IPS-18c (cell line): ENCODE data around the gene CHDH.

Experiments used
- H3K4me3 ChIP-seq: 2 replicates; pipeline ENCODE4 v1.7.0; 2013; ENCODE audit warnings: low read depth, mild to moderate bottlenecking, low read length, moderate library complexity; ENCODE audit not compliant: insufficient read depth
- H3K9me3 ChIP-seq: one replicate; pipeline ENCODE4 v1.6.1; 2013; ENCODE audit warnings: mild to moderate bottlenecking, low read length, moderate library complexity; ENCODE audit not compliant: control insufficient read depth, insufficient read depth

The CHDH gene

DNA sequence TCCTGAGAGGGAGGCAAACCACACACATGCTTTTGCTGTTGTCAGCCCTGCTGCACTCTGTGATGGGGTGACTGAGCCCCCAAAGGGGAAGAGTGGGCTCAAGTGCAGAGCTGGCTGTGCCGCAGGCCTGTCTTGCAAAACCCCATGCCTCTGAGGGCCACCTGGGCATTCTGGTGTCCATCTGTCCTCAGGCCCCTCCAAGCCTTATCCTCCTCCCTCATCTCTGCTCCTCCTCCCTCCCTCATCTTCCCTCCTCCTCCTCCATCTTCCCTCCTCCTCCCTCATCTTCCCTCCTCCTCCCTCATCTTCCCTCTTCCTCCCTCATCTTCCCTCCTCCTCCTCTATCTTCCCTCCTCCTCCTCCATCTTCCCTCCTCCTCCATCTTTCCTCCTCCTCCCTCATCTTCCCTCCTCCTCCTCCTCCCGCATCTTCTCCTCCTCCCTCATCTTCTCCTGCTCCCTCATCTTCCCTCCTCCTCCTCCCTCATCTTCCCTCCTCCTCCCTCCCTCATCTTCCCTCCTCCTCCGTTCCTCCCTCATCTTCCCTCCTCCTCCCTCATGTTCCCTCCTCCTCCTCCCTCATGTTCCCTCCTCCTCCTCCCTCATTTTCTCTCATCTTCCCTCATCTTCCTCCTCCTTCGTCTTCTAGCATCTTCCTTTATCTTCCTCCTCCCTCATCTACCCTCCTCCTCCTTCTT, 40.6 kb downstream of the CHDH start:
- H3K9me3 ChIP-seq = no peaks in the 10 kb centered on the region

DNA sequence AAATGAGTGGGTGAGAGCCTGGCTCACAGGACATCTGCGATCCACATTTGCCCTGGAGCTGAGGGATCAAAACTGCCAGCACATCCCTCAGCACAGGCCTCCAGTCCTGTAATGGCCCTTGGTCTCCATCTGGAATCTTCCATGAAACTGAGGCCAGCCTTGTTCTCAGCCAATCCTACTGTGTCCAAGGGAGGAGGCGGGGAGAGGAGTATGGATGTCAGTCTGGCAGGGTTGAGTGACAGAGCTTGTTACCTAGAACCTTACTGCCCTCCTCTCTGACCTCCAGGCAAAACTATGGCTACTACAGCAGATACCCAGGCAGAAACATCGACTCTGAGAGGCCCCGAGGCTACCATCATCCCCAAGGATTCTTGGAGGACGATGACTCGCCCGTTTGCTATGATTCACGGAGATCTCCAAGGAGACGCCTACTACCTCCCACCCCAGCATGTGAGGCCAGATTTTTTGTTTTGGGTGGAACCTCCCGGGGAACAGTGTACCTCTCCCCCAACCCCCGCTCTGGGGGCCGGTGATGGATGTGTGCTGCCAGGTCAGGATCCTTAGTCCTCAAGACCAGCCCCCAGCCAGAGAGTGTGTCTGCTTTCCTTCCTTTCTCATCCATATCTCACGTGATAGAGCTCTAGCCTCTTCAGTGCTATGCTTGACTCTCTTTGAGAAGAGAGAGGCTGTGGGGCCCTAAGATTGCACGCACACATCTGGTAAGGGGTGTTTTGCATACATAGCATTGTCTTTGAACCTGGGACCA, 41.3 kb downstream of the CHDH start:
- Histone ChIP-seq H3K9me3 (no peaks in the 10 kb centered on the region), H3K4me3 (no peak overlapping the region)

More for the DNA sequence above, 40.6 kb downstream of the CHDH start:
- H3K4me3 ChIP-seq = no peak overlapping the region

DNA sequence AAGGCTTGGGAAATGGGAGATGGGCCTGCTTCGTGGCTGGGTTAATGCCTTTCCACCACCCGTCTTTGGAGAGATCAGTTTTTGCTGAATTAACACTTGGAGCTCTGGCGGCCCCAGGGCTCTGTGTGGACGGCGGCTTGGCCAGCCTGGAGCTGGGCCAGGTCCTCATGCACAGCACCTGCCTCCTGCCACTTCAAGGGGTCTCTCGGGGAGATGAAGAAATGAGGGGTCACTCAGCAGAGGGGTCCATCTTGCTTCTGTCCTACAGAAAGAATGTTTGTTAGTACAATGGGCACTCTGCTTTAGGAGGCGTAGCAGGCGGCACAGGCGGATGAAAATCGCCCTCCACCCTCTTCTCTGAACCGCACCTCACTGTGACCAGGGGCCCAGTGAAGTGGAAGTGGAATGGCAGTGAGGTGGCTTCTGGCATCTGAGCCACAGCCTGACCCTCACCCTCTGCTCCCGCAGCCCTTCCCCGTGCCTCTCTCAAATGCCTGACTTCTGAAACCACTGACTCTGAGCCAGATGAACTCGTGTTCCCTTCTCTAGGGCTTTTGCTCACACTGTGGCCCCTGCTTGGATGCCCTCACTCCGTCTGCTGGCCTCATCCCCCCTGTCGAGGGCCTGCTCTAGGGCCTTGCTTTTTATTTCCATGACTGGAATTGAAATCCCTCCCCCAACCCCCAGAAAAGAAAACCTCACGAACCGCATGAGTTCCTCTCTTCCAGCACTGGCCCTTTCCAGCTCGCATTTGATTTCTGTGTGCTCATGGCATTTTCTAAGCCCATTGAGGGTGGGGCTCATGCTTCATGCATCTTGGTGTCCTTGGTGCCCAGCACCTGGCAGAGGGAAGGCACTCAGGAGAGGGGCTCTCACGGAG, 42.2 kb downstream of the CHDH start:
- Histone ChIP-seq H3K4me3 (no peak overlapping the region), H3K9me3 (no peaks in the 10 kb centered on the region)

DNA sequence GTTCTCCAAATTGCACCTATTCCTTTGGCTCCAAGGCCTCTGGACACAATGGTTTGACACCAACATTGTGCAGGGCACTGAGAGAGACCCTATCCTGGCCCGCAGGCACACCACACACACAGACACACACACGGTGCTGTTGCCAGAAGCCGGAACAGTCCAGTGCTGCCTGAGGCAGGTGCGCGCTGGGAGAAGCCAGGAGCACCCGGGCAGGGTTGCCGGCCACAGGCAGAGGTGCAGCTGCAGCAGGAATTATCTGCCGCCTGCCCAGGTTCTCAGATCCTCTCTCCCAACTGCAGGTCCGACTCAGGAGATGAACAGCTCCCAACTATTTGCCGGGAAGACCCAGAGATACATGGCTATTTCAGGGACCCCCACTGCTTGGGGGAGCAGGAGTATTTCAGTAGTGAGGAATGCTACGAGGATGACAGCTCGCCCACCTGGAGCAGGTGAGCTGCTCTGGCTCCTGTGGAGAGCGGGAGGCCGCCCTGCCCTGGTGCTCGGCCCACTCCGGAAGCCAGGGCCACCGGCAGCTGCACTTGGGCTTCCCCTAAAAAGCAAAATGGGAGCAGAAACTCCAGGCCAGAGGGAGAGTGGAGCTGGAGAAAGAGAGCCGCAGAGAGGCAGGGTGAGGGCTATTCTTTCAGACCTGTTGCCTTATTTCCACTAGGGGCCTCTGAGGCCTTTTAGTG, 42.9 kb downstream of the CHDH start:
- Histone ChIP-seq H3K4me3 (no peak overlapping the region), H3K9me3 (no peaks in the 10 kb centered on the region)

DNA sequence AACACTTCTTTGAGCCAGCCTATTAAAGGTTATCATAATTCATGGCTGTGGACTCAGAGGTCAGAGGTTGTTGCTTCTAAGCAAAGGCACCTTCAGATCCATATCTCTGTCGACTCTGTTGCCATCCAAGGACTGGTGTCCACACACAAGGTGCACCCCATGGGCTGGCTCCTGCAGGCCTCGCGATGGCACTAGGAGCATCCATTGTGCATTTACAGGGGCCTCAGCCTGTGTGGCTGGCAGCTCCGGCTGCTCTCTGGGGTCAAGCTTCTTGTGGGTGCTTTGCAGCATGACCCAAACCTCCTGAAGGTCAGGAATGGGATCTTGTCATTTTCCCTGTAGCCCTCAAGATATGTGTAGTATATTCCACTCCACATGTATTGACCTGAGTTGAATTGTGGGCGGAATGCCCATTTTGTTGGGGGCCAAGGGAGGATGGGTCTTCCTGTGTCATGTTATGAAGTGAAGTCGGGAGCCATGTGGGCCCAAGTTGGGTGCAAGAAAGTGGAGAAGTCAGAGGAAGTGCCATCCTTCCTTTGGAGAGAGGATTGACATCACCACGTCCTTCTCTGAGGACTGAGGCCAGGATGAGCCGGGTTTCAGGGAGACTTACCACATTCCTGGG, 43.9 kb downstream of the CHDH start:
- Histone ChIP-seq H3K4me3 (no peak overlapping the region), H3K9me3 (no peaks in the 10 kb centered on the region)

DNA sequence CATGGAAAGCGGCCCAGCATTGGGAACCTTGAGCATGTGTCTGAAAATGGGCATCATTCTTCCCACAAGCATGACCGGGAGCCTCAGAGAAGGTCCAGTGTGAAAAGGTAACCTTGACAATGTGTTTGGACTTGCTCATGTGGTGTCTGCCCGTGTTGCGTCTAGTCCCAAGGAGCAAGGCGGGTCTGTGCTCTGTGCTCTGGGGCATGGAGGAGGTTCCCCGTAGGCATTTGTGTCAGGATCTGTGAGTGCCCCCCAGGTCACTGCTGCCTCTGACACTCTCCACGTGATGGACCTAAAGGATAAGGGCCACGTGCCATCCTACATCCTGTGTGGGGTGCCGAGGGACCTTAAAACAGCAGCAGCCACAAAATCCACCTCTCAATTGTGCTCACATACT, 44.9 kb downstream of the CHDH start:
- no peaks in the 10 kb centered on the region for H3K9me3 ChIP-seq
- no peak overlapping the region for H3K4me3 ChIP-seq

DNA sequence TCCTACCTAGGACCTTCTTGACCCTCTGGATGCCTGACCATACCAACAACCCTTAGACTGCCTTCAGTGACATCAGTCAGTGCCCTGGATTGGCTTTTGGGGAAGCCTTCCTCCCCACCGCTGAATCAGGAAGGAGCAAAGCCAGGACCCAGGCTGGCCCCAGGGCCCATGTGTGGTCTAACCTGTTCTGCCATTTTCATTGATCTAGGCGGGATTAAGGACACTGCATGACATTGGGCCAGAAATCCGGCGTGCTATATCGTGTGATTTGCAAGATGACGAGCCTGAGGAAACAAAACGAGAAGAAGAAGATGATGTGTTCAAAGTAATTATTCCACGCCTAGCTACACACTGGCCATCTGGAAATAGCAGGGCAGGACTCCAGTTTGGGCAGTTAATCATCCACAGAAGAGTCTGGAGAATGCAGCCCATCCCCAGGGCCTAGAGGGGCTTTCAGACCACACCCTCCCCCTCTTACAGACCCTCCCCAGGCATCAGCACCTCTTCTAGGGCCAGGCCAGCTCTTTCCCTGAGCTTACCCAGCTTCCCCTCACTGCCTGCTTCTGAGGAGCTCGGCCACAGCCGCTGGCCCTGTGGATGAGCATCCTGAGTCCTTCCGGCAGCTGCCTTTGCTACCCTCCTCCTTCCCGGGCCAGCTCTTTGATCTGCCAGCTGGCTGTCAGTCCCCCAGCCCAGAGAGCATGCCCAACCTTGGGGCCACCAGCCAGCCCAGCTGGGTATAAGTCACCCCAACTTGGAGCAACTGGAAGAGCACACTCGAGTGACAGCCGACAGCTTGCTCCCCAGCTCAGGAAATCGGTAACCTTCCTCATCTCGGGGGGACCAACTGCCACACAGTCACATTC, 45.9 kb downstream of the CHDH start:
- Histone ChIP-seq H3K4me3 (no peak overlapping the region), H3K9me3 (no peaks in the 10 kb centered on the region)

DNA sequence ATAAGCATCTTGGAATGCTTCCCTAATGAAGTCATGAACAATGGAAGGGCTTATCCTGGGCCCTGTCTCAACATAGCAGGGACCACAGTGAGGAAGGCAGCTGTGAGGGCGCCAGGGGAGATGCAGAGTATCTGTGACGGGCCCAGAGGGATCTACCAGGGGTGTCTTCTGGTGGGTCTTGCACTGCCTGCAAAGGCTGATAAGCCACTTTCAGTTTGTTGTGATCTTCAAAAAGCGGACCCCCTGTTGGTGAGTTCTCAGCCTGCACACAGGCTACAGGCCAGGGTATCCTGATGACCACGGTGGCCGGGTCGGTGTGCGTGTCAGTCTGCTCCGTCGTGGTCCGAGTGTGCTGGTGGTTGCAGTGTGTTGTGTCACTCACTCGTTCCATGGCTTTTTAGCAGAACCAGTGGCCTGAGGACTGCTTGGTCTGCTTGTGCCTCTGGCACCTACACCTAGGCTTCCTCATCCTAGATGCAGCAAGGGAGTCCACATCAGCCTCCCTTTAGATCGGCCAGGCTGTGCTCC, 46.8 kb downstream of the CHDH start:
- H3K4me3 ChIP-seq = no peak overlapping the region
- H3K9me3 ChIP-seq = no peaks in the 10 kb centered on the region

DNA sequence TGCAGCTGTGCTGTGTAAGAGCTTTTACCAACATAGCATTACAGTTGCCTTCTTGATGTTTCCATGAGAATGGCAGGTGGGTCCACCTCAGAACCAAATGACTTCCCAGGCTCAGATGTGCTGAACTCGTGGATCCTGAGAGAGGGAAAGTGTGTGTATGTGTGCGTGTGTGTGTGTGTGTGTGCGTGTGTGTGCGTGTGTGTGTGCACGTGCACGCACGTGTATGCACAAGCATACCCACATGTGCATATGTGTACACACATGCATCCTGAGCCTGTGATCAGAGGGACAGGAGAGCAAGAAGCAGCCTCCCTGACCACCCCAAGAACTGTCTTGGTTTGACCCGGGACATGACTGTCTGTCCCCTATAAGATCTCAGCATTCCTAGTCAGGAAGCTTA, 48.1 kb downstream of the CHDH start:
- Histone ChIP-seq H3K9me3 (no peaks in the 10 kb centered on the region), H3K4me3 (no peak overlapping the region)

DNA sequence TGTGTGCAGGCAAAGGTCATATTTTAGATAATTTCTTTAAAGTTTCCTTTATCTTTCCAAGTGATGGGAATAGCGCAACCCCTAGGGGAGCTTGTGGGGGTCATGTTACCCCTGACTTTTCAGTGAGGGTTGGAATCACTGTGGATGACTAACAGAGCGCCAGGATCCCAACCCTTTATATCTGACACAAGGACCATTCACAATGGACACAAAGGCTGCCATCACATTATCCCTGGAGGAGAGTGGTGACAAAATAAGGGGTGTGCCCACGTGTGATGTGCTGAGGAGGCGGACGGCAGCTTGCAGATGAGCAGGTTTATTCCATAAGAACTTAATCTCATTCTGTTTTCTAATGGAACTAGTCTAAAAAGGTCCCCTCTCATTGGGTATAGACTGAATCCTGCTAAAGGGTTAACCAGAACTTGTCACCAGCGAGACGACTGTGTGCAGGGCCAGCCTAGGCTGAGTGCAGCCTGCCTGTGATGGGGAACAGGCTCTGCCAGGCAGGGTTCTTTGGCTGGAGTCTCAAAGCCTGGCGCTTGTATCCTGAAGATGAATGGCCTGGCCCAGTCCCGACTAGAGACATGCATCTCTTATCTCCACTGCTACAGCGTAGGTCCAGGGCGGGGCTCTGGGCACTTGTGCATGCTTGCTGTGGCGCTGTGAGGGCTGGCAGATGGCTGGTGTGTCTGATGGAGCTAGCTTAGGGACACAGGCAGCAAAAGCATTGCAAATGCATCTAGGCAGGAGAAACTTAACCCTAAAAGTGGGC, 50.2 kb downstream of the CHDH start:
- no peaks in the 10 kb centered on the region for H3K9me3 ChIP-seq
- no peak overlapping the region for H3K4me3 ChIP-seq

DNA sequence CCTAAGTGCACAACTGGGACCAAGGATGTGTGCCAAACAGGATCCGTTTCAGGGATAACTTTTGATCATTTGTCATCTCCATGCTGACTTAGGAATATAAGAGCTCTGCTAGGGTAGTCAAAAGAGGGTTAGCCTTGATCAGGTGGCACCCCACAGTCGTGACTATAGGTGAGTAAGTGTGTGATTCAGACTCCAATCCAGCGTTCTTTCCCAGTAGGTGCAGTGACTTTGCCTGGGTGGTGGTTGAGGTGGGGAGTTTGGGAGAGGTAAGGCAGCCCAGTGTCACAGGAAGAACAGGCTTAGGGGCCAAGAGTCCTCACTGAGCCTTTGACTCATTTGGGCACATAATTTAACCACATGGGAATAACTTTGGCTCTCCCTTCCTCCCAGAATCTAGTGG, 51.0 kb downstream of the CHDH start:
- no peak overlapping the region for H3K4me3 ChIP-seq
- no peaks in the 10 kb centered on the region for H3K9me3 ChIP-seq

DNA sequence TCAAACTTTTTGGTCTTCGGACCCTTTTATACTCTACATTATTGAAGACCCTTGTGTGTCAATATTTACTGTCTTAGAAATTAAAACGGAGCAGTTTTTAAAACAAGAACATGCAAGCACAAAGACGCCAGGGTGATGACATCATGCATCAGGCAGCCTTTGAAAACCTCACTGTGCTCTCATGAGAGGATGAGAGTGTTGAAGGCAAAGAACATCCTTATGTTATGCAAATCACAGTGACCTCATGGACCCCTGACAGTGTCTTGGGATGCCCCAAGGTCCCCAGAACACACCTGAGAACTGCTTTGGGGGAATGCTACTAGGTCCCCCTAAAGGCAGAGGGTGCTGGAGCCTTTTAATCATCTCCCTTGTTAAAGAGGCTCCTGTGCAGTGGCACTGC, 51.6 kb downstream of the CHDH start:
- Histone ChIP-seq H3K4me3 (no peak overlapping the region), H3K9me3 (no peaks in the 10 kb centered on the region)

DNA sequence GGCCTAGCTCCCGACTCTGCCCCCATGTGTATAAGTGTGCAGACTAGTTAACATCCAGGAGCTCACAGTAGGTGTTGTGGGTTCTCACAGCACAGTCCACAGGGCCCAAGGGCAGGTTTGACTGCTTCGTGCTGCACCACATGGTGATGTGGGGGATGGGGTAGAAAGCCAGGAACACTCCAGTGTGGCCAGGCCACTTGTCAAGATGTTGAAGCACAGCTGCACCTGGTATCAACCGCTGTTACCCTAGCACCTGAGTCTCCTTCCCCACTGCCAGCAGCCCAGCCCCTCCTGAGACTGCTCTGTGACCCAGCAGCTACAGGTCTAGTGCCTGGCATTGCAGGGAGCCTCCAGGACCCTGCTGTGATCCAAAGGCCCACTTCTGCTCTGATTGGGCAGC, 53.4 kb downstream of the CHDH start:
- Histone ChIP-seq H3K4me3 (no peak overlapping the region), H3K9me3 (no peaks in the 10 kb centered on the region)

DNA sequence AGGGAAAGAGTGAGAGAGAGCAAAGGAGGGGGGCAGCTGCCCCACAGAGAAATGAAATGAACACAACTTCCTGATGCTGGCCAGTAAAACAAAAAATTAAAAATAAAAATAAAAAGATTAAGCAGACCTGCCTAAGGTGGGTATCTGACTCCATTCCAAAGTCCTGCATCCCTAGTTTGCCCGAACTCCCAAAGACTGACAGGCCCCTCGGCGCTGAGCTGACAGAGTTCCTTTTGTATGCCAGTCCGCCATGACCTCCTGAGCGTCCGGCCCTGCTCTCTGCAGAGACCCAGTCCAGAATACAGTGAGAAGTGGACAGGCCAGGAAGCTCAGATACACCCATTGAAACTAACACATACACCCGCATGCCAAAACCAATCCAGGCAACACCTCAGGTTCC, 54.9 kb downstream of the CHDH start:
- Histone ChIP-seq H3K9me3 (no peaks in the 10 kb centered on the region), H3K4me3 (no peak overlapping the region)

DNA sequence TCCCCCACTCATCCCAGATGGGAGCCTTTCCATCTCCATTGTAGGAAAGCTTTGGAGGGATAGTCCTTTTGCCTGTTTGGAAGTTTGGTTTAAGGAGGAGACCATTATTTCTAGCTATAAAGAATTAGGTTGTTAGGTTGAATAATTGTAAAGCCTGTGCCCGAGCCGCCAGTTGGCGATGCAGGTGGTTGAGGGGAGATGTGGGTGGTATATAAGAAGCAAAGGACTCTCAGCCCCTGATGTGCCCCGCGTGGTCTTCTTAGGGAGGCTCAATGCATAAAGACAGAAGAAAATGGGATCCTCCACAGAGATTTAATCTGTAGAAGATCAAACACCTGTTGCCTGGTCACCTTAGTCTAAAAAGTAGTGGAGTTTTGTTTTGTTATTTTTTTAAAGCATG, 55.7 kb downstream of the CHDH start:
- no peaks in the 10 kb centered on the region for H3K9me3 ChIP-seq

More for the DNA sequence above, 55.7 kb downstream of the CHDH start:
- no peak overlapping the region for H3K4me3 ChIP-seq
